Uterus (tissue), 4 donors: ENCODE results near the gene DYNC1H1. TPM values are rescaled to one million over a fixed set of nuclear protein-coding genes. Genes with fewer than 3 reads are reported as not detected.

Experiments
- DNase-seq, 2 donors: peaks; one replicate each; pipeline ENCODE4 v3.0.0-alpha.2; 2019 to 2020
- H3K27ac ChIP-seq, 2 donors: fragments of 200-600 bp; sonication (generic); 1 replicate in 1 of 2; 2 replicates in 1 of 2; pipeline ENCODE4 v1.5.1; 2016 to 2018
- H3K27me3 ChIP-seq, 2 donors: fragments of 200-600 bp; sonication (generic); one replicate each; pipeline ENCODE4 v1.5.1; 2018 to 2019; ENCODE audit warnings: control low read depth in 1 of 2
- H3K36me3 ChIP-seq, 2 donors: fragments of 200-600 bp; sonication (generic); one replicate each; pipeline ENCODE4 v1.5.1; 2019; ENCODE audit warnings: control low read depth in 1 of 2
- H3K4me1 ChIP-seq, 2 donors: fragments of 200-600 bp; sonication (generic); one replicate each; pipeline ENCODE4 v1.5.1; 2018 to 2019; ENCODE audit warnings: control low read depth in 1 of 2
- H3K4me3 ChIP-seq, 2 donors: fragments of 200-600 bp; sonication (generic); 1 replicate in 1 of 2; 2 replicates in 1 of 2; pipeline ENCODE4 v1.5.1; 2018 to 2019; ENCODE audit warnings: mild to moderate bottlenecking in 1 of 2
- H3K9me3 ChIP-seq, 2 donors: fragments of 200-600 bp; sonication (generic); one replicate each; pipeline ENCODE4 v1.5.1; 2019; ENCODE audit warnings: control low read depth in 1 of 2
- POLR2A ChIP-seq, 2 donors: fragments of 450-650 bp; IDR thresholded peaks; one replicate each; pipeline ENCODE4 v1.6.1; 2016; ENCODE audit warnings: antibody characterized with exemption in 2 of 2, mild to moderate bottlenecking in 1 of 2, moderate library complexity in 1 of 2
- intact Hi-C: fragments of 100-400 bp; cut with DNase I; formaldehyde crosslinking; loops from one replicate; pipeline ENCODE4 v1.15.1; 2023; ENCODE audit warnings: low total_unique reads
- total RNA-seq, 4 donors: library from RNA; depleted of rRNA in 3 of 4; stranded (reverse); fragments of >200 nt in 3 of 4; gene quantifications; one replicate each; pipeline versions ENCODE4 v1.1.0 to v1.2.4, GENCODE V29; 2014 to 2023
- TF ChIP-seq, protein P1 (sequence below), 4 experiments: fragments of 200-600 bp in 2 of 4; fragments of 450-650 bp in 2 of 4; sonication (generic) in 2 of 4; IDR thresholded peaks; one replicate each; pipeline ENCODE4 v1.5.1; 2016 to 2019; ENCODE audit warnings: antibody characterized with exemption in 4 of 4, mild to moderate bottlenecking in 2 of 4, moderate library complexity in 1 of 4
- donor health status: DM: yes; HTN: yes; CAD: no.

DYNC1H1 gene
- total RNA-seq, 4 donors from 2014 or later = 251 to 634 (median 479) TPM

DNA sequence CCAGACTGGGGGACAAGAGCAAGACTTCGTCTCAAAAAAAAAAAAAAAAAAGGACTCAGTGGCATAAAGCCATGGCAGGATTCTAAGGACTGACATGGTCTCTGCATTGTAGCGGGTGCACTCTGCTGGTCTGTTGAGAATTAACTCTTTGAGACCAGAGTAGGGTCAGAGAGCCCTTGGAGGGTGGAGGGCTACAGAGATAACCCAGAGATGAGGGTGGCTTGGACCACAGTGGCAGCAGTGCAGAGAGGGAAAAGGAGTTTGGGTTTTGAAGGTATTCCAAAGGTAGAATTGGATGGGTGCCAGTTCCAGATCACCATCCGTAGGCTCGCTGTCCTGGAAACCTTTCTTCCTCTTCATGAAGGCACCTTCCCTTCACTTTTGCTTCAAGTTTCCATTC, 14.3 kb upstream of the DYNC1H1 start:
- Histone ChIP-seq H3K36me3 (no peaks in the 10 kb centered on the region), H3K4me1 (peaks cover 0 to 8% of the 10 kb centered on the region in 2 donors), H3K9me3 (no peaks in the 10 kb centered on the region), H3K27ac (no peak overlapping the region), H3K27me3 (no peaks in the 10 kb centered on the region), H3K4me3 (no peak overlapping the region)
- intact Hi-C loops = no loop called here
- no peak for TF ChIP-seq POLR2A (IDR thresholded peaks at IDR 0.05)
- TF ChIP-seq, protein P1, sequence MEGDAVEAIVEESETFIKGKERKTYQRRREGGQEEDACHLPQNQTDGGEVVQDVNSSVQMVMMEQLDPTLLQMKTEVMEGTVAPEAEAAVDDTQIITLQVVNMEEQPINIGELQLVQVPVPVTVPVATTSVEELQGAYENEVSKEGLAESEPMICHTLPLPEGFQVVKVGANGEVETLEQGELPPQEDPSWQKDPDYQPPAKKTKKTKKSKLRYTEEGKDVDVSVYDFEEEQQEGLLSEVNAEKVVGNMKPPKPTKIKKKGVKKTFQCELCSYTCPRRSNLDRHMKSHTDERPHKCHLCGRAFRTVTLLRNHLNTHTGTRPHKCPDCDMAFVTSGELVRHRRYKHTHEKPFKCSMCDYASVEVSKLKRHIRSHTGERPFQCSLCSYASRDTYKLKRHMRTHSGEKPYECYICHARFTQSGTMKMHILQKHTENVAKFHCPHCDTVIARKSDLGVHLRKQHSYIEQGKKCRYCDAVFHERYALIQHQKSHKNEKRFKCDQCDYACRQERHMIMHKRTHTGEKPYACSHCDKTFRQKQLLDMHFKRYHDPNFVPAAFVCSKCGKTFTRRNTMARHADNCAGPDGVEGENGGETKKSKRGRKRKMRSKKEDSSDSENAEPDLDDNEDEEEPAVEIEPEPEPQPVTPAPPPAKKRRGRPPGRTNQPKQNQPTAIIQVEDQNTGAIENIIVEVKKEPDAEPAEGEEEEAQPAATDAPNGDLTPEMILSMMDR (IDR thresholded peaks at IDR 0.05) = no peak
- DNase-seq = no peak

DNA sequence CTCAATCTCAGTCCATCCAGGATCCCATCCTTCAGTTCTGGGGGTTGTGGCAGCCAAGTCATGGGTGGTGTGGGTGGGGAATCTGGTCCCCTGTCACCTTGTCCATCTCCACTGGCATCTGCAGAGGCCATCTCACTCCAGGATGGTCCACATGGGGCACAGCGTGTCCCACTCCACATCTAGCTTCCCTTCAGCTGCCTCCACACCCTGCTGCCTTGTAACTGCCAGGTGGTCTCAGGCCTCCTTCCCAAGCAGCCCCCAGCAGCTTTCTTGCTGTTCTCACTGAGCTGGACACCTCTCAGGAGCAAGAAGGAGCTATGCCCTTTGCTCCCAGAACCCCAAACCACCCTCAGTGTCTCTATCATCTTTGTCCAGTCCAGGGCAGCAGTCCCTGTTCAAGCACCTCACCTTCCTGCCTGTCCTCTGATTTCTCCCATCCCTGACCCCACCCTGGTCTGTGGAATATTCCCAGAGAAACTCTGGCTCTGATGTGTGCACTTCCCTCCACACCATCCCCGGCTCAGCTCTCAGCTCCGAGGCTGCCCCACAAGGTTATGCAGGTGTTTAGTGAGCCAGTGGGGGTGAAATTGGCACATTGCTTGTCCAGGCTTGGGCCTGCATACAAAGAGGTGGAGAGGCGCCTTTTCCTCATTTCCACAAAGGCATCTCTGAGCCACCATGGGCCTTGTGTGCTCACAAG, 13.7 kb upstream of the DYNC1H1 start:
- no peaks in the 10 kb centered on the region for H3K36me3 ChIP-seq
- TF ChIP-seq, protein P1 (IDR thresholded peaks at IDR 0.05) = no peak
- no peak for TF ChIP-seq POLR2A (IDR thresholded peaks at IDR 0.05)
- H3K9me3 ChIP-seq = no peaks in the 10 kb centered on the region
- peaks cover 0 to 8% of the 10 kb centered on the region in 2 donors for H3K4me1 ChIP-seq
- intact Hi-C loops = no loop called here
- H3K4me3 ChIP-seq = no peak overlapping the region
- no peak overlapping the region for H3K27ac ChIP-seq
- no peaks in the 10 kb centered on the region for H3K27me3 ChIP-seq
- DNase-seq = no peak

DNA sequence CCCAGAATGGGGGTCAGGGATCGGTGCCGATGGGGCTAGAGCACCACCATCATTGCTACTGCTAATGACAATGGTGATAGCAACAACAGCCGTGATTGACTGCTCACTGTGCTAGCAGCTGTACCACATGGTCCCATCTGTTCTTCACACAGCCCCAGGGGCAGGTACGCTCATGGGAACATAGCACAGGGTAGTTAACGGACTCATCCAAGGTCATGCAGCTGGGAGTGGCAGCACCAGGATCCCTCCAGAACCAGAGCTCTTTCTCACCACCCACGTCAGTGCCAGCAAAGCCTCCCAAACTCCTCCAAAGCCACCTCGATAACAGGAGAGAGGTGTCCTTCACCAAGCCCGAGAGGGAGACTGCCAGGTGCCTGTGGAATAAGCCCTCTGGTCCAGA, 11.2 kb upstream of the DYNC1H1 start:
- no peaks in the 10 kb centered on the region for H3K27me3 ChIP-seq
- H3K36me3 ChIP-seq = no peaks in the 10 kb centered on the region
- intact Hi-C loops = no loop called here
- H3K4me1 ChIP-seq = peaks cover 0 to 8% of the 10 kb centered on the region in 2 donors
- no peak overlapping the region for H3K4me3 ChIP-seq
- H3K9me3 ChIP-seq = no peaks in the 10 kb centered on the region
- no peak for DNase-seq
- no peak for TF ChIP-seq POLR2A (IDR thresholded peaks at IDR 0.05)
- TF ChIP-seq, protein P1 (IDR thresholded peaks at IDR 0.05) = no peak
- H3K27ac ChIP-seq = no peak overlapping the region

DNA sequence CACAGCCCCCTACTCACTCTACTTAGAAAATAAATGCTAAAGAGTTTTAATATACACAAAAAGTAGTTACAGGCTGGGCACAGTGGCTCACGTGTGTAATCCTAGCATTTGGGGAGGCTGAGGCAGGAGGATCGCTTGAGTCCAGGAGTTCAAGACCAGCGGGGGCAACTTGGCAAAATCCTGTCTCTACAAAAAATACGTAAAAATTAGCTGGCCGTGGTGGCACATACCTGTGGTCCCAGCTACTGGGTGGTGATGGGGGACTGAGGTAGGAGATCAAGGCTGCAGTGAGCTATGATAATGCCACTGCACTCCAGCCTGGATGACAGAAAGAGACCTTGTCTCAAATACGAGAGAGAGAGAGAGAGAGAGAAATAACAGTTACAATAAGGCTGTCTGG, 9.9 kb upstream of the DYNC1H1 start:
- DNase-seq = no peak
- intact Hi-C loops = no loop called here

DNA sequence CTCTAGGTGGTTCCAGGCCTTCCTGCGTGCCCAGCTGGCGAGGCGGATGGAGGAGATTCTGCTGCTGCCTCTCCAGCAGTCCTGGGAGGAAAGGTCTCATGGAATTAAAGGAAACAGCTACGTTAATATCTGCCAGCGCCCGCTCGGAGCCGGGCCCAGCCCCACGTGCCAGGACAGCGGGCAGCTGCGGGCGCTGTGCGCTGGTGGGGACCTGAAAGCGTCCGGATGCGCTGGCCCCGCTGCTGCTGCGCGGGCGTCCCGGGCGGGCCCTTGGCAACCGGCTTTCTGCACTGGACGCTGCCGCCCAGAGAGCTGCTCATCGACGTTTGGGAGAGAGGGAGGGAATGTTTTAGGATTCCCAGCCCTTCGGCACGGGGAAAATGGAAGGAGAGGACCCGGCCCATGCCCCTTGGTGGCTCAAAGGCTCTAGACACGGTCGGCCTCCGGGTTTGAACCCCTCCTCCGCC, 8.6 kb upstream of the DYNC1H1 start:
- Histone ChIP-seq H3K9me3 (no peaks in the 10 kb centered on the region), H3K36me3 (no peaks in the 10 kb centered on the region), H3K4me1 (no peaks in the 10 kb centered on the region), H3K4me3 (no peak overlapping the region), H3K27me3 (no peaks in the 10 kb centered on the region), H3K27ac (no peak overlapping the region)
- intact Hi-C loops = no loop called here
- no peak for TF ChIP-seq POLR2A (IDR thresholded peaks at IDR 0.05)
- TF ChIP-seq, protein P1 (IDR thresholded peaks at IDR 0.05) = no peak
- DNase-seq = no peak

More for the DNA sequence above, 9.9 kb upstream of the DYNC1H1 start:
- TF ChIP-seq POLR2A (IDR thresholded peaks at IDR 0.05) = no peak
- TF ChIP-seq, protein P1 (IDR thresholded peaks at IDR 0.05) = no peak
- H3K27me3 ChIP-seq = no peaks in the 10 kb centered on the region
- no peaks in the 10 kb centered on the region for H3K4me1 ChIP-seq
- no peak overlapping the region for H3K27ac ChIP-seq
- no peaks in the 10 kb centered on the region for H3K36me3 ChIP-seq
- no peak overlapping the region for H3K4me3 ChIP-seq
- H3K9me3 ChIP-seq = no peaks in the 10 kb centered on the region
